CD4-positive, alpha-beta T cell treated with Interleukin-12 subunit alpha and Interleukin-12 subunit beta, for 1 hour (primary cell): ENCODE data around the gene RXRA.

Experiments
- DNase-seq: peaks from one replicate; pipeline ENCODE4 v3.0.0-alpha.2; 2020

Gene RXRA

GRCh38 chr9:134477342-134477925, 151.2 kb downstream of the RXRA start:
- no peak for DNase-seq

GRCh38 chr9:134477927-134478326, 151.7 kb downstream of the RXRA start:
- DNase-seq = no peak

GRCh38 chr9:134481762-134482161, 155.5 kb downstream of the RXRA start:
- DNase-seq = no peak

- no peak for DNase-seq
Observed at GRCh38 chr9:134482226-134482625, 156.0 kb downstream of the RXRA start.

GRCh38 chr9:134483361-134484184, 157.3 kb downstream of the RXRA start:
- DNase-seq = no peak

- no peak for DNase-seq
Observed at GRCh38 chr9:134484479-134484878, 158.2 kb downstream of the RXRA start.

GRCh38 chr9:134485653-134486052, 159.4 kb downstream of the RXRA start:
- no peak for DNase-seq

GRCh38 chr9:134486143-134486591, 159.9 kb downstream of the RXRA start:
- DNase-seq = no peak

- DNase-seq = no peak
Observed at GRCh38 chr9:134486596-134486995, 160.3 kb downstream of the RXRA start.
